IPS DF 4.7 (cell line): Measurements from ENCODE around the gene DOK7.

Experiments
- DNase-seq: peaks from one replicate; pipeline ENCODE4 v3.0.0-alpha.2; 2013; ENCODE audit warnings: low spot score; ENCODE audit errors: extremely low read depth

DOK7 gene

GRCh38 chr4:3485886-3486540, 22.9 kb downstream of the DOK7 start:
- no peak for DNase-seq

- DNase-seq, result no peak
Observed at GRCh38 chr4:3486541-3487540, 23.7 kb downstream of the DOK7 start.

- no peak for DNase-seq
Observed at GRCh38 chr4:3487861-3488260, 24.8 kb downstream of the DOK7 start.

DNA sequence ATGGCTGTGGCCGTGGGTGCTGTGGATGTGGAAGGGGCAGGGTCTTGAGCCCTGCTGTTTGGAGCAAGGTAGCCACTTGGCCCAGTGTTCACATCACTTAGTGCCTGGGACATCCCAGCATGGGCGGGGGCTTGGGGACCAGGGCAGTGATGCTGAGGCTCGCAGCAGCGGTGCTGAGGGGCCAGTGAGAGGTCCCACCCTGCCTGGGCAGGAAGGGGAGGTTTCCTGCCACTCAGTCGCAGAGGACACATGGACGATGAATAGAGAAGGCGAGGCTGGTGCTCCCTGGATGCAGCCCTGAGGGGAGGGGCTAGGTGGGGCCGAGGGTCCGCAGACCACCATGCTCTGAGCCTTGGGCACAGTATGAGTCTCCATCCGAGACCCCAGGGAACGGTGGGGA, 25.7 kb downstream of the DOK7 start:
- DNase-seq, result no peak

DNA sequence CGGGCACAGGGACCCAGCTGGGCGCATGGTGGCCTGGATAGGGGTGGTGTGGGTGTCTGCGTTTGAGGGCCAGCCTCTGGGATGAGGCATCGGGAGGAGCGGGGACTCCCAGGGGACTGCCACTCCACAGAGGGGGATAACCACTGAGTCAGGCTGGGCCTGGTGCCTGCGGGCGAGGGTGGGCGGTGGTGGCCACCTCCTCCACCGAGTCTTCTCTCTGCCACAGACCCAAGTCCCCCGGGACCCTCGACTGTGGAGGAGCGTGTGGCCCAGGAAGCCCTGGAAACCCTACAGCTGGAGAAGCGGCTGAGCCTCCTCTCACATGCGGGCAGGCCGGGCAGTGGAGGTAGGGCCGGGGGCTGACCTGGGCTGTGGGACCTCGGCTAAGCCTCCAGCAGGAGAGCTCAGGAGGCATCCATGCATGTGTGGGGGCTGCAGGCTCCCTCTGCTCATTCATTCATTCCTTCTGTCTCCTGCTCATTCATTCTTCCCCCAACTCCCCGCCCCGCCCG, 26.4 kb downstream of the DOK7 start:
- DNase-seq, result no peak

DNA sequence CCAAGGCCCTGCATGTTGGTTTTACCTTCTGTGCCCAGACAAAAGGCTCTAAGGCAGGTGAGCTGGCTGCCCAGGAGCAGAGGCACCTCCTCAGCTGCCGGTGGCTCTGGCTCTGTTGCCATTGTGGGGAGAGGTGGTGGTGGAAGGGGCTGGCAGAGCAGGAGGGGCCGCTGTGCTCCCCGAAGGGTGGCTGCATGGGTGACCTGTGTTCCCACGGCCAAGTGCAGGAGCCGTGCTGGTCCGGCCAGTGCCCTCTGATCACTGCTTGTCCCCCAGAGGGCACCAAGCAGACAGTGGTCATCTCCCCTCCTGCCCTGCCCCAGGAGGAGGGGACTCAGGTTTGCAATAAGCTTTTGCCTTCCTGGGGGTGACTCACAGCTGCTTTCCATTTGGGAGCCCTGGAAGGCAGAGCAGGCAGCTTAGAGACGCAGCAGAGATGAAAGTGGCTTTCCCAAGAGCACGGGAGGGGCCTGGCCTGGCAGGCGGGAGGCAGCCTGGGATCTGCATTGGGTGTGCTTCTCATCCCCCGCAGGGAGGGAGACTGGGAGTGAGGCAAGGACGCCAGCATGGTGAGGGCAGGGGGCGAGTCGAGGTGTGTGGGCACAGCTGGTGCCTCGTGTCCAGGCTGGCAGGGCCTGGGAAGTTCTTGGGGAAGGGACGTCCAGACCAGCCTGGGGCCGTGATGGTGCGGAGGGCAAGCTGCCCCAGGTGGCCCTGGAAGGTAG, 28.7 kb downstream of the DOK7 start:
- no peak for DNase-seq

DNA sequence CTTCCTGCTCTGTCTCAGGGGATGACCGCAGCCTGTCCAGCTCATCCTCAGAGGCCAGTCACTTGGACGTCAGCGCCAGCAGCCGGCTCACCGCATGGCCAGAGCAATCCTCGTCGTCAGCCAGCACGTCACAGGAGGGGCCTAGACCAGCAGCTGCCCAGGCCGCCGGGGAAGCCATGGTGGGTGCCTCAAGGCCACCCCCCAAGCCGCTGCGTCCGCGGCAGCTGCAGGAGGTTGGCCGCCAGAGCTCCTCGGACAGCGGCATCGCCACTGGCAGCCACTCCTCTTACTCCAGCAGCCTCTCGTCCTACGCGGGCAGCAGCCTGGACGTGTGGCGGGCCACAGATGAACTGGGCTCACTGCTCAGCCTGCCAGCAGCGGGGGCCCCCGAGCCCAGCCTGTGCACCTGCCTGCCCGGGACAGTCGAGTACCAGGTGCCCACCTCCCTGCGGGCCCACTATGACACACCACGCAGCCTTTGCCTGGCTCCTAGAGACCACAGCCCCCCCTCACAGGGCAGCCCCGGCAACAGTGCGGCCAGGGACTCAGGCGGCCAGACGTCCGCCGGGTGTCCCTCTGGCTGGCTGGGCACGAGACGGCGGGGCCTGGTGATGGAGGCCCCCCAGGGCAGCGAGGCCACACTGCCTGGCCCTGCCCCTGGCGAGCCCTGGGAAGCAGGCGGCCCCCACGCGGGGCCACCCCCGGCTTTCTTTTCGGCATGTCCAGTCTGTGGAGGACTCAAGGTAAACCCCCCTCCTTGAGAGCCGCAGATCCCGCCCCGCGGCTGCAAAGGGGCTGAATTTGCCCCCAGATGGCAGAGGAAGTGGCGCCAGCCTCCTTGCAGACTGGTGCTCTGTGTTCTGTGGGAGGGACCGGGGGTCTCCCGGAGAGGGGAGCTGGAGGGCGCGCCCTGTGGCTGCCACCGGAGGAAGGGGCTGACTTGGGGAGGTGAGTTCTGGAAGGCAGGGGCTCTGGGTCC, 29.9 kb downstream of the DOK7 start:
- no peak for DNase-seq

DNA sequence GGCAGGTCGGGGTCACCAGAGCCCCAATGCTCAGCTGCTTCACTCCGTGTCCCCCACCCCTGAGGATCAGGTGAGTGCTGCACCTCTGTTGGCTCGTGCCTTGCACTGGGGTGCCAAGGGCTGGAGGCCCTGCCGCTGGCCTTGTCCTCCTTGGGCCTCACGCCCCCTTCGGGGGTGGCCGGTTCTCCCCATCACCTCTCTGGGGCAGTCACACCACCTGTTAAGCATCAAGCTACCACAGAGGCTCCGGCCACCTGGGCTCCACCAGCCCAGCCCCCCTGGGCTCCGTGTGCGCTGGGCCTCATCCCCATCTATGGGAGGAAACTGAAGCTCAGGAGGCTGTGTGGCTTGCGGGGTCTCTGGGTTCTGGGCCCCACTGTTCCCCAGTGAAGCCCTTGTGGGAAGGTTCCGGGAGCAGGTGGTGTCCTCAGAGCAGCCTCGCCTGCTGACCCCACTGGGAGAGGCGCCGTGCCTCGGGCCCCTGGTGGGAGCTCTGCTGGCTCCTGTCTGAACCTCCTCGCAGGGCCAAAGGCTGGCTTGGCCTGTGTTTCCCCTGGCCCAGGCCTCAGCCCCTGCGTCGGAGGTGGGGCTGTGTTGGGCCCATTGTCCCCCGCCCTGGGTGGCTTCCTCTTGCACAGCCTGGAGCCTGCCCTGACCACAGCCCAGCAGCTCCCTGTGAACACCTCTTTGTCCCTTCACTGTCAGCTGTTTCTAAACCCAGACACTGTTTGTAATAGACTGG, 30.8 kb downstream of the DOK7 start:
- no peak for DNase-seq

DNA sequence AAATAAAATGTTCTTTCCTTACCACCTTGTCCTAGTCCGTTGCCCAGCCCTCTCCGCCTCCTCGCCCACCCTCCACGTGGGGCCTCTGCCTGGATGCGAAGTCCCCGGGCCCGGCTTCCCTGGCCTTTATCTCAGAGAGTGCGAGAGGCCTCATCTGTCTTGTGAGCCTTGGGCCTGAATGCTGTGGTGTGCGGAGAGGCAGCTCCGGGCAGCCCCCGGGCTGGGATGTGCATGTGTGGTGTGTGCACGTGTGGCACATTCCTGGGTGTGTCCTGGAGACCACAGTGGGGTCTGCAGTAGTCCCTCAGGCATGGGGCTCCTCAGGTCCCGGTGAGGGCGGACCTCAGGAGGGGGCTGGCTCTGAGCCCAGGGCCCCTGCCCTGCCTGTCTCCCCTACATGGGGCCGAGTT, 31.4 kb downstream of the DOK7 start:
- no peak for DNase-seq

DNA sequence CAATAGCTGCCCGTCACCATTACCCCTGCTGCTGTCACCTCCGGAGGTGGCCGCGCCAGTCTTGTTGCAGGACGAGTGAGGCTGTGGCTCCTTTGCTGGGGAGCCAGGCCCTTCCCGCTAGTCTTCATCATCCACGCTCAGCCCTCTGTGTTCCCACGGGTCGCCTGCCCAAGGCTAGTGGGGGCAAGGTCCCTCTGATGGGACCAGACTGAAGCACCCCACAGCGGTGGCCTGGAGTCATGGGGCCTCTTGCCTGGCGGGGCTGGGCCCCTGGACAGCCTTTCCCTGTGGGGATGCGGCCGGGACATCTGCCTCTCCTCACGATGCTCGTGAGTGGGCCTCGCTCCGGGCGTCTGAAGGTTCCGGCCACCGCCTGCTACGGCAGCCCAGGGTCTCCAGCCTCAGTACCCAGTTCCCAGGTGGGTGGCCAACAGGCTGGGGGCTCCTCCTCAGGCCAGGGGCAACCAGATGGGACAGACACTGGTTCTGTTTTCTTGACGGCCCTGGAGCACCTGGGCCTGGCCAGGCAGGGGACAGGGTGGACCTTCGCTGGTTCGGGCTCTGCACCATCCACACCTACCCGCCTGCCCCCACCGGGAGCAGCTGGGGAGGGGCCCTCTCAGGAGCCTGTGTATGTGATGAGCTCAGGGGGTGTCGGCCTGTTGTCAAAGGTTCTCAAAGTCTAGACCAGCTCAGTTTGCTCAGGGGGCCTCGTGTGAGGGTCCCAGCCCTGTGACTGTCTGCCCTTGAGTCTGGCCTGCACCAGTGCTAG, 32.3 kb downstream of the DOK7 start:
- DNase-seq, result no peak

DNA sequence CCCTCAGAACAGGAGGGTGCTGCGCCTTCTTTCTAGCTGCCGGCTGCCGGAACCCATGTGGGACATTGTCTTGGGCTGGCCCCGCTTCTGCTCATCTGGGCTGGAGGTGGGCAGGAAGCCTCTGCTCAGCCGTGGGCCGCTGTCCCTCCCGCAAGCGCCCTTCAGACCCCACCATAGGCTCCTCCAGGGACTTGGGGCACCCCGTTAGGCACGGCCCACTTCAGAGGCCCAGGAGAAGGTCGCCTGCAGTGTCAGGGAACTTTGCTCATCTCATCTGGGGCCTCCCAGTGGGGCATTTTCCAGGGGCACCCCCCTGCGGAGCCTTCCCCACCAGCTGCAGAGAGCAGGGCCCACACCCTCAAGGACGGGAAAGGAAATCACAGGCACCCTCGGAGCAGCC, 32.9 kb downstream of the DOK7 start:
- DNase-seq, result no peak

GRCh38 chr4:3497095-3497494, 34.0 kb downstream of the DOK7 start:
- no peak for DNase-seq

GRCh38 chr4:3497523-3498389, 34.6 kb downstream of the DOK7 start:
- no peak for DNase-seq

DNA sequence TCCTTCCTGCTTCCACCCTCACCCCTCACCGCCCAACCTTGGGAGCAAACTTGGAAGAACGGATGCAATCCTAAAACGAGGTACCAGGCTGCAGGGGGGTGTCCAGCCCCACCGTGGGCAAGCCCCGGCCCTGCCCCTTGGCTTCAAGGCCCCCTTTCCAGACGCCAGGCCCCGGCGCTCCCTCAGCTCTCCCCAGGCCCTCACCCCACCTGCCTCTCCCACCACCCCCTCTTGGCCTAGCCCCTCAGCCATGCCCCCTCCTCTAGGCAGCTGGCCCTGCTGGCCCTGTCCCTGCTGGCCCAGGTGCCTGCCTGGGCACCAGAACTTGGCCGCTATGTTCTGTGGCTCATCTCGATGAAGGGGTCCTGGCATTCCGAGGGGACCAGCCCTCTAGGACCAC, 35.3 kb downstream of the DOK7 start:
- no peak for DNase-seq

- DNase-seq, result no peak
Observed at GRCh38 chr4:3498901-3499510, 35.9 kb downstream of the DOK7 start.

DNA sequence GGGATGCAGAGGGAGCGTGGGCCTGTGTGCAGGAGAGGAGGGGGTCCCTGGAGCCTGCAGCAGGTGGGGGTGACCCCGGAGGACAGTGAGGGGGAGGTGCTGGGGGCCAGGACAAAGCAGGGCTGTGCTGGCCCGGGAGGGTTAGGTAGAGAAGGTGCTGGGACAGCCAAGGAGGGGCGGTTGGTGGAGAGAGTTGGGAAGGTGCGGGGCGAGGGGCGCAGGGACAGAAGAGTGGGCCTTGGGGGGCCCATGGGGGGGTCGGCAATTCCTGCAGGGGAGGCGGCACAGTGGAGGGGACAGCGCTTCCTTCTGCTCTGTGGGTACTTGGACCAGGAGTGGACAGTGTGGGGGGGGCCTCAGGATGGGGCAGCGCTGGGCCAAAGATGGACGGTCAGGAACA, 36.6 kb downstream of the DOK7 start:
- no peak for DNase-seq

DNA sequence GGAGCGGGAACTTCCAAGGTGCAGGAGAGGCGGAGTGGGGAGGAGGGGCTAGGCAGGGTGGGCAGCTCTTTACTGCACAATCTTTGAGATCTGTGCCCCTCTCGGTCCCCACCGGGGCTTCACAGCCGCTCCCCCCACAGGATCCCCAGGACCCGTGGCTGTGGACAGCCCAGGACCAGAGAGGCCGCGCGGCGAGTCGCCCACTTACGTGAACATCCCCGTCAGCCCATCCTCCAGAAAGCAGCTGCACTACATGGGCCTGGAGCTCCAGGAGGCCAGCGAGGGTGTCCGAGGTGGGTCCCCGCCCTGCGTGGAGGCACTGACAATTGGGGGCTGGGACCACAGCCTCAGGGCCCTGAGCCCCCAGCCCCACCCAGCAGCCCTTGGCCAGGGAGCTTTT, 37.0 kb downstream of the DOK7 start:
- DNase-seq, result no peak

- DNase-seq, result no peak
Observed at GRCh38 chr4:3500634-3501101, 37.6 kb downstream of the DOK7 start.
